SHP77 (cell line): Measurements from ENCODE around the gene DUSP19.
"Not testable (repeated sequence)": the region's sequence is repeated elsewhere in the genome, so short reads cannot be mapped to it uniquely, and the experiment has no call there.

Experiments
- DNase-seq, 2 experiments: peaks; one replicate each; lab custom pipeline; 2025; lab: John Stamatoyannopoulos, UW

Gene DUSP19

DNA sequence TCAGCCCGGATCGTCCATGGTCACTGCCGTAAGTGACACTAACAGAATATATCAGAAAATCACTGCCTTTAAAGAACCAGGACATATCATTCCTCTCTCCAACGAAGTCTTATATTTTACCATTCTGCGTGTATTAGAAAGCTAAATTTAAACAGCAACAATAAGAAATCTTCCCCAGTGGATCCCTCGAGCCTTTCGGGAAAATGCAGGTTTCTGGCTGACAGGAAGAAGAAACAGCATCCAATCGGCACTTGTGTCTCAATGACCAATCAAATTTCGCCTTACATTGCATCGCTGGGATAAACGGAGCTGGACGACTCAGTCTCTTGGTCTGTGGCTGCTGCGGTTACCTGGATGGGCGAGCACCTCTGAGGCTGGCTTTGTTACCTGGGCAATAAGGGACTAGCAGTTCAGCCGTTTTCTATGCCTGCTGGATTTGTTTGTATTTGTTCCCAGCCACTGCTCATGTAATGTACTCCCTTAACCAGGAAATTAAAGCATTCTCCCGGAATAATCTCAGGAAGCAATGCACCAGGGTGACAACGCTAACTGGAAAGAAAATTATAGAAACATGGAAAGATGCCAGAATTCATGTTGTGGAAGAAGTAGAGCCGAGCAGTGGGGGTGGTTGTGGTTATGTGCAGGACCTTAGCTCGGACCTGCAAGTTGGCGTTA lies at the start of gene DUSP19:
Gene DUSP19 (plus strand): TSS at position 284 of the 675 bp plus-strand sequence. CDS start 187 bp downstream, at position 471.
- DNase-seq, result peak; percentile 88 to 90

DNA sequence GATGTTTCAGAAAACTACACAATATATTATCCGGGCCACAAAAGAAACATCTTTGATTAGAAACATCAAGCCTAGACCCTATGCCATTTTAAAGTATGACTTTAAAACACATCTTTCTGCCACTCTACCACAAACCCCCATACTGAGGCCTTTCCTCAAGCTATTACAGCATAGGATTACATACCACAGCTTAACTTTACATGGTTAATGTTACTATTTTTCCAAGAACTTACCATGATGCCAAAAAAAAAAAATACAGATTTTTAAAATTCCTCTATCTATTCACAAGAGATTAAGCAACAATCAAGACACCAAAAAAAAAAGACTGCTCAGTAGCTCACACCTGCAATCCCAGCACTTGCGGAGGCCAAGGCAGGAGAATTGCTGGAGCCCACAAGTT lies 49.3 kb upstream of the DUSP19 start:
- DNase-seq, result no peak

GRCh38 chr2:183031911-183032794 lies 46.4 kb upstream of the DUSP19 start:
- no peak for DNase-seq

DNA sequence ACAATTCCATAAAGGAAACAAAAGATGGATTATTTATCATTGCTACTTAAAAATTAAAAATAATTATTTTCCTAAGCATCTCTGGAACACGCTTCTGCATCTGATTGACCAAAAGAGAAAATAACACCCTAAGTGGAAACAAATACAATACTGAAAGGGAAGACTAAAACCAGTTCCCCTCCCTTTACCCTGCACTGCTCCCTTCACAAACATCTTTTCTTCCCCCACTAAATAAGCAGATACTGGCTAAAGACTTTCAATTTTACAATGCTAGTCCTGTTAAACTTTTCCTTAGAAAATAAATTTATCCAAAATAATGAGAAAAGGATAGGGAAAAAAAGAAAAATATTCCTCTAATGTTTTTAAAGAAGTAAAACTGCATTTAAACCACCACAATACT lies 44.6 kb upstream of the DUSP19 start:
- DNase-seq, result no peak

DNA sequence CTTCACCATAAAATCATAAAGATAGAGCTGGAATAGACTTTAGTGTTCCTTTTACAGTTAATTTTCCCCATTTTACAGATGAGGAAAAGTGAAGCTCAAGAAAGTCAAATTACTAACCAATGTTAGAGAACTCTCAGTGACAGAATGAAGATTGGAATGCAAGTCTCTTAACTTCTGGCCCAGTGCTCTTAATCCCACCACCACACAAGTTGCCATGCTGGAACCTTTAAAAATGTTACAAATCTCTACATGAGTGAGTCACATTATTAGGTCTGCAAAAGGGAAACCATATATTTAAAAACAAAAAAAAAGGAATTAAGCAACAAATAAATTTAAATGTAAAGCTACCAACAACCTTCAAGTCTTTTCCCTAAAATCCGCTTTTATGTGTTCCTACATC lies 43.7 kb upstream of the DUSP19 start:
- DNase-seq, result no peak

GRCh38 chr2:183035298-183035953 lies 43.1 kb upstream of the DUSP19 start:
- no peak for DNase-seq

GRCh38 chr2:183035954-183036669 lies 42.4 kb upstream of the DUSP19 start:
- no peak for DNase-seq

GRCh38 chr2:183037074-183037552 lies 41.4 kb upstream of the DUSP19 start:
- no peak for DNase-seq

GRCh38 chr2:183037553-183038340 lies 40.8 kb upstream of the DUSP19 start:
- DNase-seq, result peak; percentile 14 to 49

GRCh38 chr2:183038341-183039300 lies 39.9 kb upstream of the DUSP19 start, which contains the start of gene NCKAP1:
Gene NCKAP1 (minus strand): TSS chr2:183038457. CDS start chr2:183038099, 358 bp downstream.
- peak; percentile 56 to 85 for DNase-seq

GRCh38 chr2:183040604-183041003 lies 37.9 kb upstream of the DUSP19 start:
- DNase-seq, result no peak

GRCh38 chr2:183043580-183043979 lies 35.0 kb upstream of the DUSP19 start:
- not testable (repeated sequence) for DNase-seq

DNA sequence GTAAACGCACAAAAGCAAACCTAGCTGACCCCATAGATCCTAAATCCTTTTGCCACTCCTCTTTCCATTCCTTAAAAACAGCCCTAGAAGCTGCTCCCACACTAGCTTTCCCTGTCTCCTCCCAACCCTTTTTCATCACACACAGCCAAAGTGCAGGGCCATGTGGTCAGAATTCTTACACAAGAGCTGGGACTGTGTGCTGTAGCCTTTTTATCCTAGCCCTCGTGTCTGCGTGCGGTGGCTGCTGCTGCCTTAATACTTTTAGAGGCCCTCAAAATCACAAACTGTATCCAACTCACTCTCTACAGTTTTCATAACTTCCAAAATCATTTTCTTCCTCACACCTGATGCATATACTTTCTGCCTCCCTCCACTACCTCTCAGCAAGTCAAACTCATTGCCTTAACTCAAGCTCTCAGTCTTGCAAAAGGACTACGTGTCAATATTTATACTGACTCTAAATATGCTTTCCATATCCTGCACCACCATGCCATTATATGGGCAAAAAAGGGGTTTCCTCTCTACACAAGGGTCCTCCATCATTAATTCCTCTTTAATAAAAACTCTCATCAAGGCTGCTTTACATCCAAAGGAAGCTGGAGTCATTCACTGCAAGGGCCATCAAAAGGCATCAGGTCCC lies 30.9 kb upstream of the DUSP19 start:
- not testable (repeated sequence) for DNase-seq

DNA sequence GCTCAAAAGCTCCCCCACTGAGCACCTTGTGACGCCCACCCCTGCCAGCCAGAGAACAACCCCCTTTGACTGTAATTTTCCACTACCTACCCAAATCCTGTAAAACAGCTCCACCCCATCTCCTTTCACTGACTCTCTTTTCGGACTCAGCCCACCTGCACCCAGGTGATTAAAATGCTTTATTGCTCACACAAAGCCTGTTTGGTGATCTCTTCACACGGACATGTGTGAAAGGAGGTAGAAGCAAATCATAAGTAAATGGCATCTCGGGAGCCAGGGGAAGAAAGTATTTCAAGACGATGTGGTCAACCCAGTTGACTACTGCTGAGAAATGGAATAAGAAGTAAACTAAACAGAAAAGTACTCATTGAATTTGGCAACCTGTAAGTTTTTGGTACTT lies 29.1 kb upstream of the DUSP19 start:
- DNase-seq, result no peak

- DNase-seq, result no peak
Observed at GRCh38 chr2:183057333-183057985, 21.1 kb upstream of the DUSP19 start.

- no peak for DNase-seq
Observed at GRCh38 chr2:183059561-183059960, 19.0 kb upstream of the DUSP19 start.

- DNase-seq, result no peak
Observed at GRCh38 chr2:183060571-183061231, 17.8 kb upstream of the DUSP19 start.

DNA sequence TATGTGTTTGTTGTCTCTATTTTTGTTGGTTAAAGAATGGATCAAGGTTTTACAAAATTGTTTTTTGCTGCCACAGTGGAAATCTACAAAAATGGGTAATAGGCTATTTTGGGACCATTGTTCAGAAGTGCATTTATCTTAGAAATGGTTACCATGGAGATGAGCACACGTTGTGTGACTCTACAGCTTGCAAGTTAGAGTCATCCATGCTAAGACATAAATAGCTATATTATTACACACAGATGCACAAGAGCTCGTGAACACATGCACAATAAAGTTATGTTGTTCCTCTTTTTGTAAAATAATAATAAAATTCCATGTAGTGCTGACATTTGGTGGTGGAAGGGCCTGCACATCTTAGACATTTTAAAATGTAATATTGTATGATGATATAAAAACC lies 15.5 kb upstream of the DUSP19 start:
- DNase-seq, result no peak
